HG03520 (cell line): ENCODE data around the gene DEFB112.

ENCODE experiments used
- ATAC-seq: cut with Tn5 transposase; IDR thresholded peaks from one replicate; pipeline ENCODE4 v1.9.1; 2021; ENCODE audit warnings: mild to moderate bottlenecking, moderate library complexity; ENCODE audit not compliant: unreplicated experiment

DEFB112 gene

GRCh38 chr6:50049829-50050228, at the start of gene DEFB112:
TSS of gene DEFB112 (minus strand) at chr6:50049929. CDS start at chr6:50049869, 60 bp downstream.
- ATAC-seq: no peak

GRCh38 chr6:50098641-50098993, 48.9 kb upstream of the DEFB112 start:
- ATAC-seq: no peak

- no peak for ATAC-seq
These were observed 48.4 kb upstream of the DEFB112 start for GRCh38 chr6:50097966-50098640.

DNA sequence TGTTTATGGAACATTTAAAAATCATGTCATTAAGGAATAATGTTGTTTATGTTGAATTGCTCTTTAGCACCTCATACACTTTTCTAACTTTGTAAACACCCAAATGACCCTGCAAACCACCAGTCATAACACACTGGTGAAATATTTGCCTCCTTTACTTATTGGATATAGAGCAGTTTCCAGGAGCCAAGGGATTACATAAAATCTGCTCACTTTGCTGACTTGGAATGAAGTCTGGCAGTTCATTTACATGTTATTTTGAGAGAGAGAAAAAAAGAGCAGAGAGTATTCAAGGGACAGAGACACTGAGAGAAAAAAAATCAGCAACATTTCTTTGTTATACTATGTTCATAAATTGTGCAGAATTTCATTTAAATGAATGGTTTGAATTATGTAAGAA, 46.6 kb upstream of the DEFB112 start:
- ATAC-seq: no peak

GRCh38 chr6:50093938-50094272, 44.2 kb upstream of the DEFB112 start:
- no peak for ATAC-seq

- no peak for ATAC-seq
These were observed 43.6 kb upstream of the DEFB112 start for GRCh38 chr6:50093116-50093937.

DNA sequence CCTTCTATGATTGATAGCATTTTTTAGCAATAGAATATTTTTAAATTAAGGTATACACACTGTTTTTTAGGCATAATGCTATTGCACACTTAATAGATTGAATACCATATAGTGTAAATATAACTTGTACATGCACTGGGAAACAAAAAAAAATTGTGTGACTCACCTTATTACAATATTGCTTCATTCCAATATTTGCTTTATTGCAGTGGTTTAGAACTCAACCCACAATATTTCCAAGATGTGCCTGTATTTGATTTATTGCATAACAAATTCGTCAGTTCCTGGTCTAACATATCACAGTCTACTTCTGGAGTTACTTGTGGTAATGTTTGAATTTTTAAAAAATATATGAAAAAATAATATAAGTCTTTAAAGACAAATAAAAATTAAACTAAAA, 41.9 kb upstream of the DEFB112 start:
- no peak for ATAC-seq

DNA sequence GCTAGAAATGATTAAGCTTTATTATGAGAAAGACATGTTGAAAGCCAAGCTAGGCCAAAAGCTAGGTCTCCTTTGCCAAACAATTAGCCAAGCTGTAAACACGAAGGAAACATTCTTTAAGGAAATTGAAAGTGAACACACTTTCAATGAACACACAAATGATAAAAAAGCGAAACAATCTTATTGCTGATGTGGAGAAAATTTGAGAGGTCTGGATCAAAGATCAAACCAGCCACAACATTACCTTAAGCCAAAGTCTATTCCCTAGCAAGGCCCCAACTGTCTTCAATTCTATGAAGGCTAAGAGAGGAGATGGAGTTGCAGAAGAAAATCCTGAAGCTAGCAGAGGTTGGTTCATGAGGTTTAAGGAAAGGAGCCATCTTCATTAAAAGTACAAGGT, 40.2 kb upstream of the DEFB112 start:
- no peak for ATAC-seq

GRCh38 chr6:50087231-50087954, 37.7 kb upstream of the DEFB112 start:
- ATAC-seq: no peak

DNA sequence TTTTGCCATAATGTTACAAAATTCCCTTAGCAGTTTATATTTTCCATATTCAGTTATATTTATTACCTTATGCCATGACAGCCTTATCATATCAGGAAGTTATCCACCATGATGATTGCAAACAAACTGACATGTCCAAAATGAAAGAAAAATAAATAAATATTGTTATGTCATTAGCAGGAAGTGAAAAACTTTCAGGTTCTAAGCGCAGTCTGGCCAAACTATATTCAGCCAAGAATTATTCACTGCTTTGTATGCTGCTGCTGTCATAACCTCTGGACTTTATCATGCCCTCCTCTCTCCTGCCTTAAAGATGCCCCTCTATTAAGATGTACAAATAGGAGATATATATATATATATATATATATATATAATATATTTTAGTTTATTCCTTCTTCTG, 27.7 kb upstream of the DEFB112 start:
- no peak for ATAC-seq

- ATAC-seq: no peak
These were observed 26.7 kb upstream of the DEFB112 start for GRCh38 chr6:50076431-50076830.

DNA sequence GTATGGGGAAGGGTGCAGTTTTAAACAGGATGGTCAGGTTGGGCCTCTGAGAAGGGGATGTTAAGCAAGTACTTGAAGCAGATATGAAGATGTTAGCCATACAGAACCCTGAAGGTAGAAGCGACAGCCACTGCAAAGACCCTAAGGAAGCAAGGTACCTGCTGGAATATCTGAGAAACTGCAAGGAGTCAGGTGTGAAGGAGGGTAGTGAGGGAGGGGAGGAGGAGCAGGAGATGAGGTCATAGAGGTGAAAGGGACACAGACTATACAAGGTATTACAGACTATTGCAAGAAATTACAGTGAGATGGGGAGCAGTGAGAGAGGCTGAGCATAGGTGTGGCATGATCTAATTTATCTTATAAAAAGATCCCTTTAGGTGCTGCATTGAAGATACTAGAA, 22.2 kb upstream of the DEFB112 start:
- ATAC-seq: no peak

DNA sequence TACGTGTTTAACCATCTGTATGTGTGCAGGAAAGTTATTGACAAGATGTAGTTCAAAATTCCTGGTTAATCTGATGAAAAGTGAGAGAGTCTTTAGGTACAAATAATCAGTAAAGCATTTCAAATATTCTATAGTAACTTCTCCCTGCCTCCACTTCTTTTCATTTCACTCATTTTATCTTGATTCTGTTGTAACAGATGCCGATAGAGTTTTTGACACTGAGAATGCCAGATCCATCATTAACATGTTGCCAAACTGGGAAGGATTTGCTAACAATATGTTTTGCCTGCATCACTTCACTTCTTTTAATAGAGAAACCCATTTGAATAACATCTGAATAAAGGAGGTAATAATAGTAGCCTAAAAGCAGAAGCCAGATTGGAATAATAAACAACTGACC, 20.4 kb upstream of the DEFB112 start:
- no peak for ATAC-seq

DNA sequence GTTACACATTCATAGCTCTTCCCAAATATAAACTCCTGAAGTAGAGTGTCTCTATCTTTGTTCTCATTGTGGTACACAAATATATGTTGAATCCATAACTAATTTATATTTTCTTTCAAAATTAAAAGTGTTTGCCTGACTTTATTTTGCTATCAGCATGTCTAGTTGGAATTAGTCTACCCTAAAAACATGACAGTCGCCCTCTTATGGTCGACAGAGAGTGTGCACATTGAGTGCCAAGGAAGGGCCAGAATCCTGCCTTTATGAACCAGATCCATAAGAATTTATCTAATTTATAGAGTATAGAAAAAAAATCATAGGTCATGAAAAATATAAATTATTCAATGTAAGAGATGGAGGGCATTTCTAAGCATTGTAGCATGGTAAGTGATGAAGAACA, 12.3 kb upstream of the DEFB112 start:
- no peak for ATAC-seq

- no peak for ATAC-seq
These were observed 6.5 kb upstream of the DEFB112 start for GRCh38 chr6:50056242-50056641.

DNA sequence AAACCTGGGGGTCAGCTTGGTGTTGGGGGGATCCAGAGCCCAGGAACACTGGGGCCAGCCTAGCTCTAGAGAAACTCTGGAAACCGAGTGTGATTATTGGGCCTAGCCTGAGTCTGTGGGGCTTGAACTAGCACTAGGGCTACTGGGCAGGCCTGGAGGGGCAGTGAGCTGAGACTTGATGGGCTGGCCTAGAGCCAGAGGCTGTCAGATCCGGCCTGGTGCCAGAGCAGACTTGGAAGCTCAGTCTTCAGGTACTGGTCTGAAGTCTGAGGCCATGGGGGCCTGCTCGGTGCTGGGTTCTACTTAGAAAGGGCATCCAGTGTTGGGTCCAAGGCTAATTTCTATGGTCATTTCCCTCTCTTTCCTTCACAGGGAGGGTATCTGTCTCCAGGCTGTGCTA, 2.7 kb downstream of the DEFB112 start:
- ATAC-seq: no peak

- ATAC-seq: no peak
These were observed 18.8 kb downstream of the DEFB112 start for GRCh38 chr6:50030777-50031562.

GRCh38 chr6:50030350-50030749, 19.4 kb downstream of the DEFB112 start:
- ATAC-seq: no peak

DNA sequence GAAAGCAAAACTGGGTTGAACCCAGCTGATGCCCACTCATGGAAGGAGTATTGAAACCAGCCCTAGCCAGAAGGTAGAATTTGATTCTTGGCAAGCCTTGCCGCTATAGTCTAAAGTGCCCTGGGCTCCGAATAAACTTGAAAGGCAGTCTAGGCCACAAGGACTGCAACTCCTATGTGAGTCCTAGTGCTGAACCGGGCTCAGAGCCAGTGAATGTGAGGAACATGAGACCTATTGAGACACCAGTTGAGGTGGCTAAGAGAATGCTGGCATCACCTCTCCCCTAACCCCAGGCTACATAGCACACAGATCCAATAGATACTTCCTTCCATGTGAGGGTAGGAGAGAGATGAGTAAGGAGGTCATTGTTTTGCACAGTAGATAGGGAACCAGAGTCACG, 24.5 kb downstream of the DEFB112 start:
- no peak for ATAC-seq

DNA sequence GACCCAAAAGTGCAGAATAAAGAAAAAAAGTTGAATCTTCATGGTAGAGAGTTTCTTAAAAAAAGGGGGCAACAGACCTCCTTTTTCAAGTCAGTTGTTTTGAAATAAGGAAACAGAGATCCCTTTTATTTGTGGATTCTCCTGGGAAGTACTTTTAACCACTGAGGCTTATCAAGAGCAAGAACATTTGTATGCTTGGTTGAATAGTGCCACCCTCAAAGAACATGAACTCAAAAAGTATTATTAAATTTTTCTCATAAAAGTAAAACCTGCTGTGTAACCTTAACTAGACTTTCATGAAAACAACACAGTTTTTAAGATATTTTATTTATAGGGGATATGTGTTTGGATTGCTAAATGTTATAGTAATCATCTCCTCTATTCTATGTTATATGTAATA, 27.8 kb downstream of the DEFB112 start, which contains the start of gene DEFB110:
DEFB110 (minus strand) TSS at position 101 of the 400 bp plus-strand sequence; CDS start at position 42, 59 bp downstream.
- ATAC-seq: no peak

DNA sequence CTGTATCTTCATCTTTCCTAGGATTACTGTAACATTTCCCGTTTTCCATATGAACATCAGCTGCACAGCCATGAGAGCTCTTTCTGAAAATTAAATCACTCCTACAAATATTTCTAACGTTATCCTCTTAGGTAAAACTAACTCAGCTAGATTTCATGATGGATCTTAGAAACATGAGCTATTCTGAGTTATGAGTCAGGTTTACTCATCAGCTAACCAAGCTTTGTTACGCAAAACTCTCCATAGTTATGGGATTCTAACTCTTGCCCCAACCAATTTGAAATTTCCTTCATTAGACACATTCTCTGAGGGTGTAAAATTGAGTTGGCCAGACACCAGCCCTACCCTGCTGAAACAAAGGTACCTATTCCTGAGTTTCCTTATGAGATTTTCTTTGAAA, 41.9 kb downstream of the DEFB112 start:
- ATAC-seq: no peak
